ENCODE measurements around the gene BOLA3.
"Not testable (repeated sequence)": the region's sequence is repeated elsewhere in the genome, so short reads cannot be mapped to it uniquely, and the experiment has no call there.

Gene BOLA3

DNA sequence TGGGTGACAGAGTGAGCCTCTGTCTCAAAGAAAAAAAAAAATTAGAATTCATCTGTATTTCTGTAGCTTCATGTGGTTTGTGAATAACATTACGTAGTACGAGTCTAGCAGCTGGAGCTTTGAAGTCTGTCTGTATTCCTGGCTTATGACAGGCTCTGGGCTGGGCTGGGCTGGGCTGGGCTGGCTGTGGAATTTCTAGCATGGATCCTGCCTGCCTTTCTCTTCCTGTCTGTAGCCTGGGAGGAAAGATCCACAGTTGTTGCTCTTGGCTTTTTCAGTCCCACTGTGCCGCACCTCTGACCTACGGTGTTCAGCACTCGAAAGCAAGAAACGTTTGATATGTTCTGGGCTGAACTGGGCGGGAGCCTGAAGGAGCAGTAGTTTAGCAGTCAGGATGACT, 55.4 kb downstream of the BOLA3 start:
- Histone ChIP-seq H3K4me1 (no peaks in the 10 kb centered on the region), H3K36me3 (peaks cover 11% of the 10 kb centered on the region), H3K9me3 (no peaks in the 10 kb centered on the region), H3K27me3 (no peaks in the 10 kb centered on the region), H3K4me3 (ENCODE audit: low read depth, low read length) (no peak overlapping the region)
- no peak for DNase-seq
- TF ChIP-seq, protein P1, sequence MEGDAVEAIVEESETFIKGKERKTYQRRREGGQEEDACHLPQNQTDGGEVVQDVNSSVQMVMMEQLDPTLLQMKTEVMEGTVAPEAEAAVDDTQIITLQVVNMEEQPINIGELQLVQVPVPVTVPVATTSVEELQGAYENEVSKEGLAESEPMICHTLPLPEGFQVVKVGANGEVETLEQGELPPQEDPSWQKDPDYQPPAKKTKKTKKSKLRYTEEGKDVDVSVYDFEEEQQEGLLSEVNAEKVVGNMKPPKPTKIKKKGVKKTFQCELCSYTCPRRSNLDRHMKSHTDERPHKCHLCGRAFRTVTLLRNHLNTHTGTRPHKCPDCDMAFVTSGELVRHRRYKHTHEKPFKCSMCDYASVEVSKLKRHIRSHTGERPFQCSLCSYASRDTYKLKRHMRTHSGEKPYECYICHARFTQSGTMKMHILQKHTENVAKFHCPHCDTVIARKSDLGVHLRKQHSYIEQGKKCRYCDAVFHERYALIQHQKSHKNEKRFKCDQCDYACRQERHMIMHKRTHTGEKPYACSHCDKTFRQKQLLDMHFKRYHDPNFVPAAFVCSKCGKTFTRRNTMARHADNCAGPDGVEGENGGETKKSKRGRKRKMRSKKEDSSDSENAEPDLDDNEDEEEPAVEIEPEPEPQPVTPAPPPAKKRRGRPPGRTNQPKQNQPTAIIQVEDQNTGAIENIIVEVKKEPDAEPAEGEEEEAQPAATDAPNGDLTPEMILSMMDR (IDR thresholded peaks at IDR 0.05; ENCODE audit: low read depth, low read length): no peak

DNA sequence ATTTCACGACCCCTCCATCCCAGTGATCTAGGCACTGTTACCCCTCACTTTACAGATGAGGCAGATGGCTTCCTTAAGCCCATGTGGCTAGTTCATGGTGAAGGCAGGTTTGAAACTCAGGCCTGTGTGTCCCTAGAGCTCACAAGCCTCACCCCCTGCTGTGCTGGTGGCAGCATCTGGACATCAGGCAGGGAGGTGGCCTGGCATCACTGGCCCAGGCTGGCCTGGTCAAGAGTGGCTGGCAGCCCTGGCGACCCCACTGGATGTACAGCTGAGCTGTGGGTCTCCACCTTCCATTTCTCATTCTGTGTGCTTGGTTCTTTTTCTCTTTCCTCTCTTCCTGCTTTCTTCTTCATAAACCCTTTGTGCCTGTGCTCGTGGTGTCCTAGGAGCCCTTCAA, 56.3 kb downstream of the BOLA3 start:
- H3K36me3 ChIP-seq: peaks cover 11% of the 10 kb centered on the region

DNA sequence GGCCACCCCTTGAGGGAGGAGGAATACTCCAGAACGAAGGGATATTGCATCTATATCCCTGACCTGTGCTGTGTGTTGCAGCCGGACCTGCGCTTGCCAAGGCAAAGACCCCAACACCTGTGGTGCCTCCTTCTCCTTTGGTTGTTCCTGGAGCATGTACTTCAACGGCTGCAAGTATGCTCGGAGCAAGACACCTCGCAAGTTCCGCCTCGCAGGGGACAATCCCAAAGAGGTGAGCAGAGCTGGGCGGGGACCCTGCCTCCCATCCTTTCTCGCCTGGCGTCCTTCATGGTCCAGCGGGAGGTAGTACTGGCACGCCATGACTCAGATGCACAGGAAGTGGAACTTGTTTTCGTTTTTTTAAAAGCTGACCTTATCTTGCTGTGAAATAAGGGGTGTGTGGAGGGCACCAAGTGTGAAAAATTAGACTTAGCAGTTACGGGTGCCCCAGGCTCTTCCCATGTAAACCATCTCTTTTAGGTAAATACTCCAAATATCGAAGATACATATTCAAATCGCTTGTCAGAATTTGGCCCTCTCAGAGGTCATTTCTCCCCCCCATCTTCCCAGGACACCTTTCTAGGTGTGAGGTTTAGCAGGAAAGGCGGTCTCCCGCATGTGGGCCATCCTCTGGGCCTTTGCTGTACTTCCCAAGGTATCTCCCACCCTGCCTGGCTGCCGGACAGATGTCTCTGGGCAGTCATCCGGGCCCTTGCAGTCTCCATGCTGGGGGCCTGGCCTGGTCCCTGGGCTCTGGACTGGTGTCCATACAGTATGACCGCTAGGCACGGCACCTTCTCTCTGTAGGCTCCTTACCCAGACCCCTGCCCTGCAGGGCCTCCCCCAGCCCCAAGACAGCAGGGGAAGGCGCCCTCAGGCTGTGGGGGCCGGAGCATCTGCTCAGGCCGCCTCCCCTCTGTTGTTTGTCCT, 57.6 kb downstream of the BOLA3 start:
- Histone ChIP-seq H3K36me3 (peaks cover 11% of the 10 kb centered on the region), H3K9me3 (no peaks in the 10 kb centered on the region), H3K4me3 (ENCODE audit: low read depth, low read length) (no peak overlapping the region), H3K27me3 (no peaks in the 10 kb centered on the region), H3K4me1 (no peaks in the 10 kb centered on the region)
- no peak for DNase-seq
- TF ChIP-seq, protein P1 (IDR thresholded peaks at IDR 0.05; ENCODE audit: low read depth, low read length): no peak

More for the DNA sequence above, 56.3 kb downstream of the BOLA3 start:
- no peaks in the 10 kb centered on the region for H3K4me1 ChIP-seq
- no peak overlapping the region for H3K4me3 ChIP-seq (ENCODE audit: low read depth, low read length)
- H3K9me3 ChIP-seq: no peaks in the 10 kb centered on the region
- TF ChIP-seq, protein P1 (IDR thresholded peaks at IDR 0.05; ENCODE audit: low read depth, low read length): no peak
- H3K27me3 ChIP-seq: no peaks in the 10 kb centered on the region
- DNase-seq: no peak

- not testable (repeated sequence) for H3K4me3 ChIP-seq (ENCODE audit: low read depth, low read length)
Observed at GRCh38 chr2:74088676-74089075, 59.0 kb downstream of the BOLA3 start.

DNA sequence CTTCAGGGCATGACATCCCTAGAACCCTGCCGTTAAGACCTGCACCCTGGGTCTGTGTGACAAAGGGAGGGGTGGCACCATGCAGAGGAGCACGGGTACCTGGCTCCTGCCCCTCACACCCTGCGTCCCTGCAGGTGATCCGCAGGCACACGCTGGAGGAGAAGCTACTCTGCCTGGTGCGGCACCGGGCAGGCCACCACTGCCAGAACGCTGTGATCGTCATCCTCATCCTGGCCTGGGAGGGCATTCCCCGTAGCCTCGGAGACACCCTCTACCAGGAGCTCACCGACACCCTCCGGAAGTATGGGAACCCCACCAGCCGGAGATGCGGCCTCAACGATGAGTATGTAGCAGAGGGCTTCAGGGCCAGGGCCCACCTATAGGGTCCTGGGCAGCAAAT, 60.0 kb downstream of the BOLA3 start:
- Histone ChIP-seq H3K4me3 (ENCODE audit: low read depth, low read length) (no peak overlapping the region), H3K9me3 (no peaks in the 10 kb centered on the region), H3K36me3 (peaks cover 9% of the 10 kb centered on the region), H3K27me3 (no peaks in the 10 kb centered on the region), H3K4me1 (no peaks in the 10 kb centered on the region)
- TF ChIP-seq, protein P1 (IDR thresholded peaks at IDR 0.05; ENCODE audit: low read depth, low read length): no peak
- DNase-seq: no peak

More at GRCh38 chr2:74088676-74089075, 59.0 kb downstream of the BOLA3 start:
- H3K36me3 ChIP-seq: peaks cover 11% of the 10 kb centered on the region
- H3K9me3 ChIP-seq, H3K4me1 ChIP-seq, DNase-seq, H3K27me3 ChIP-seq: not testable (repeated sequence)

DNA sequence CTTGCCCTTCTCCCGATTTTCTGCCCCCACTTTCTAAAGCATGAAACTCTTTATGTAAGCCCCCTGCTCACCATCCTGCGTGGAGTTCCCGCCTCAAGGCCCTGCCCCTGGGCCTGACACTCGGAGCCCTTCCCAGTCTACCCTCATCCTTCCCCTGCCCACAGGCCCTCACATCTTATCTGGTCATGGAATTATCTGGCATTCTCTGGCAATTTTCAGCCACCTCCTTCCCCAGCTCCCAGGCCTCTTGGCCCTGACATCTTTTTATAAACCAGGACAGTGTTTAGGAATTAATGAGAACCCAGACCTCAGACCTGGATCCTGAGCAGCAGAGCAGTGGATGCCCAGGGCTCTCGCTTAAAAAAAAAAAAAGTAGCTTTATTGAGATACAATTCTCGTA, 61.7 kb downstream of the BOLA3 start:
- Histone ChIP-seq H3K4me3 (ENCODE audit: low read depth, low read length) (no peak overlapping the region), H3K36me3 (peaks cover 1% of the 10 kb centered on the region), H3K27me3 (no peaks in the 10 kb centered on the region), H3K4me1 (no peaks in the 10 kb centered on the region), H3K9me3 (no peaks in the 10 kb centered on the region)
- TF ChIP-seq, protein P1 (IDR thresholded peaks at IDR 0.05; ENCODE audit: low read depth, low read length): no peak
- DNase-seq: no peak
